GM19025 (cell line): Measurements from ENCODE around the gene DNAJA3.
"Not testable (repeated sequence)": the region's sequence is repeated elsewhere in the genome, so short reads cannot be mapped to it uniquely, and the experiment has no call there.

Source experiments
- ATAC-seq: cut with Tn5 transposase; IDR thresholded peaks from one replicate; pipeline ENCODE4 v1.9.1; 2021; ENCODE audit warnings: mild to moderate bottlenecking, low read depth, moderate library complexity; ENCODE audit not compliant: unreplicated experiment

Gene DNAJA3

DNA sequence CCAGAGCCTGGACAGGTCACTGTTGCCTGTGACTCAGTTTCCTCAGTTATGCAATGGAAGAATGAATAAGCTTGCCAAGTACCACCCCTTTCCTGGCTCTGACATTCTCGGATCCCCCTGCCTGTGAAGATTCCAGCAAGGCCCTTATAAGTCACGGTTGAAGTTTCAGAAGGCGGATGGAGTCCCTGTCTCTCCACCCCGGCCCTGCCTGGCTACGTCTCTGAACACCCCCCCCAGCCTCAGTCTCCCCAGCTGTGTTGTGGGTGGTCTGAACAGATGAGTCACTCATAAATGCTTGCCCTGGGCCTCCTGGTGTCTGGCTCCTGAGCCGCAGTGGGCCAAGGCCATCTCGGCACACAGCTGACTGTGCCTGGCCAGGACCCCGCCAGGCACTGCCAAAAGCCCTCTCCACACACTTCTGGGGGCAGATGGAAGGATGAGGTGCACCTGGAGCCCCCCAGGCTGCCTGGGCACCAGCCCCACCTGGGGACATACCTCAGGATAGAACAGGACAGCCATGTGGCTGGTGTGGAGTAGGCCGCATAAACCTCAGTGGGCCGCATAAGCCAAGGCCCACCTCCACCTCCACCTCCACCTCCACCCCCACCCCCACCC, 38.6 kb upstream of the DNAJA3 start:
- no peak for ATAC-seq

DNA sequence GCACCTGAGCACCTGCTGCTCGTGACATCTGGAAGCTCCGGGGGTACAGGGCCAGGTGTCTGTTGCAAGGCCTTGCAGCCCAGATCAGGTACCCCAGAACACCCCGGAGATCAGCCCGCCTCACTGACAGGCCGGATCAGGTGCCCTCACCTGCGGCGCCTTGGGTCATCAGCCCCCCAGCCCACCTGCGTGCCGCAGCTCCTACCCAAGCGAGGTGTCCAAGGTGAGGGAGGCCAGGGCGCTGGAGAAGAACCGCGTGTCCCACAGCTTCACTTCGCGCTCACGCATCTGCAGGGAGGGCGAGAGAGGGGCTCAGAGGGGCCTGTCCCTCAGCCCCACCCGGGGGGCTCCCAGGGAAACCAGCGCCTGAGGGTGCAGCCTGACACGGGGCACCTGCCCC, 37.9 kb upstream of the DNAJA3 start:
- no peak for ATAC-seq

DNA sequence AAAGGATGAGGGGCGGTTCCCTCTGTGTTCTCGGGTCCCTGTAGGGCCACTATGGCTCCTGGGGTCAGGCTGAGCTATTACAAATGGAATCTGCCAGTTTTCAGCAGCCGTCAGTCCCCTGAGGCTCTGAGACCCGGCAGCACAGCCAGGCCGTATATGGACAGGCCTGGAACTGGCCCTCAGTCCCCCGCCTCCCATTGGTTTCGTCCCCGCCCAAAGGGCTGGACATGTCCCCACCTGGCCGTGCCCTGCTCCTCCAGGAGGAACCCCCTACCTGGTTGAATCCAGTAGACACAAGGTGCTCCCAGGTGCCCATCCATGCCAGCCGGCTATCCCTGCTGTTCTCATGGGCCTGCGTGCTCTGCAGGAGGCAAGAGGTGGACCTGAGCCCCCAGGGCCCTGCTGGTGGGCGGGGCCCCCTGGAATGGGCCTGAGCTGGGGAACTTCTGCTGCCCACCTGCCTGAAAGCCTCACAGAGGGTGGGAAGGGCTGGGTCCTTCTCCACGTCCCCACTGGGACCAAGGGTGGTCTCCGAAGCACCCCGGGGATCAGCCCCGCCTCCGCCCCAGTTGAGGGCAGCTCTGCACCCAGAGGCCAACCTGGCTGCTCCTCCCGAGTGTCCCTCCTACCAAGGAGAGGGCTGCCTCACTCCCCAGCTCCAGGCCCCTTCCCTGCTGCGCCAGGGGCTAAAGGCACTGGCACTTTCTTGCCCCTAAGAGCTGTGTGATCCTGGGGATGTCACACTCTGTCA, 37.2 kb upstream of the DNAJA3 start:
- no peak for ATAC-seq

DNA sequence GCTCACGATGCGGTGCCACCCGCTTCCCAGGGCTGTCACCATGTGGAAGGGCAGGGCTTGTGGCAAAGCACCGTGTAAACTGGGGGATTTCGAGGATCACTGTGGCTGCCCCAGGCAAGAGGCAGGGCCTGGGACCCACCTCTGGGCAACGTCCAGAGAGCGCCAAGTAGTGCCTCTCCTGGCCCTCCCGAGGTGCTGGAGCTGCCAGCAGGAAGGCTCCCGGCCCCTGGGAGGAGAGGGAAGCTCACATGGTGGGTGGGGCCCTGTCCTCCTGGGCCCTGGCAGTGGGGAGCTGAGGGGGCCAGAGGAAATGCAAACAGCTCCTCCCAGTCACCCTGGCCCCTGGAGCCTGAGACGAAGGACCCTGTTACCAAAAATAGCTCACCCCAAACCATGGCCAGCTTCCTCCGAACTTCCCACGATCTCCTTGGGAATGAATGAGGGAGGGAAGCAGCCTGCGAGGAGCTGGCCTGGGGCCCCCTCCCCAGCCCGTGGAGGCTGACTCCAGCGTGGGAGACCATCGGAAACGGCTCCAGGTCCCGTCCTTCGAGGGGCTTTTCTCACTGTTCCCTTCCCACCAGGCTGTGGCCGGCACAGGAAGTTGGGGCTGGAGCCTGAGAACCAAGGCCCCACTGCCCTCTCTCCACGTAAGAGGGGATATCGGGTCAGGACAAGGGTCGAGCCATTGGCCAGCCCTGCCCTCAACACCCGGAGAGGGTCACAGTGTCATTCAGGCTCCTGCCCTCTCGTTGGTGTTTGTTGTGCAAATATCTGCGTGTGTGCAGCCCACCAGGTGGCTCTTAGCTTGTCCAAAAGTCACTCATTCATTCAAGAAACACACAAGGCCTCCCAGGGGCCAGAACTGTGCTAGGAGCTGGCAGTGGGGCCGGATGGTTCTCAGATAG, 36.4 kb upstream of the DNAJA3 start:
- no peak for ATAC-seq

DNA sequence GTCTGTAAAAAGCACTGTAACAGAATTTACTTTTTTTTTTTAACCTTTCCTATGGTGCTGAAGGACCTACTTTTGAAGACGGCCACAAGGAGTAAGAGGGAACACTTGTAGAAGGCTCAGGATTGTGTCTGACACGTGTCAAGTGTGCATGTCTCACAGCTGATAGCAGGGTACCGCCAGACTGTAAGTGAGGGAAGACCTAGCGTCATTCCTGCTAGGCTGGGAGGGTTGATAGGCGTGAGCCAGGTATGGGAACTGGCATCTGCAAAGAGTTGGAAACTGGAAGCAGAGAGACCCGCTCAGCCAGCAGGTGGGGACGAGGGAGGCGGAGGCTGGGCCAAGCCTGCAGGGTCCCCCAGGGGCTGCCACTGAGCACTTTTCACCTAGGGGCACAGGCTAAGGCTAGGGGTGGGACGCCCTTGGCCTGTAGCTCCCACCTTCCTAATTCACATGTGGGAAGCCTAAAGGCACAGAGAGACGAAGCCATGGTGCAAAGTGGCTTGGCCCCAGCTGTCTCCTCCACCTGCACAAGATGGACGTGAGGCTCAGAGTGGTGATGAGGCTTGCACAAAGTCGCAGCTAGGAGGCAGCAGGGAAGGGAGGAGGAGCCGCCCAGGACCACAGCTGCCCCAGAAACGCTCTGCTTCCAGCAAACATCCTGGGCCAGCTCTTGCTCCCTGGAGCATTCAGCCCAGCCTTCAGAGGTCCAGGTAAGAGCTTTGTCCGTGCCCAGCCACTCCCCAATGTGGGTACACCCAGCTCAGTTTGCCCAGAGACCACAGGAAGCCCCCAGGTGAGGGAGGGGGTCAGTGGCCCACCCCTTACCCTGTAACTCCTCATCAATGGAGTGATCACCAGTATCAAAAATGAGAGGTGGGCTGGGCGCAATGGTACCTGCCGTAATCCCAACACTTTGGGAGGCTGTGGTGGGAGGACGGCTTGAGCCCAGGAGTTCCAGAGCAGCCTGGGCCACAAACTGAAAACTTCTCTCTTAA, 35.1 kb upstream of the DNAJA3 start:
- no peak for ATAC-seq

- ATAC-seq = no peak
Observed at GRCh38 chr16:4391631-4392381, 33.9 kb upstream of the DNAJA3 start.

DNA sequence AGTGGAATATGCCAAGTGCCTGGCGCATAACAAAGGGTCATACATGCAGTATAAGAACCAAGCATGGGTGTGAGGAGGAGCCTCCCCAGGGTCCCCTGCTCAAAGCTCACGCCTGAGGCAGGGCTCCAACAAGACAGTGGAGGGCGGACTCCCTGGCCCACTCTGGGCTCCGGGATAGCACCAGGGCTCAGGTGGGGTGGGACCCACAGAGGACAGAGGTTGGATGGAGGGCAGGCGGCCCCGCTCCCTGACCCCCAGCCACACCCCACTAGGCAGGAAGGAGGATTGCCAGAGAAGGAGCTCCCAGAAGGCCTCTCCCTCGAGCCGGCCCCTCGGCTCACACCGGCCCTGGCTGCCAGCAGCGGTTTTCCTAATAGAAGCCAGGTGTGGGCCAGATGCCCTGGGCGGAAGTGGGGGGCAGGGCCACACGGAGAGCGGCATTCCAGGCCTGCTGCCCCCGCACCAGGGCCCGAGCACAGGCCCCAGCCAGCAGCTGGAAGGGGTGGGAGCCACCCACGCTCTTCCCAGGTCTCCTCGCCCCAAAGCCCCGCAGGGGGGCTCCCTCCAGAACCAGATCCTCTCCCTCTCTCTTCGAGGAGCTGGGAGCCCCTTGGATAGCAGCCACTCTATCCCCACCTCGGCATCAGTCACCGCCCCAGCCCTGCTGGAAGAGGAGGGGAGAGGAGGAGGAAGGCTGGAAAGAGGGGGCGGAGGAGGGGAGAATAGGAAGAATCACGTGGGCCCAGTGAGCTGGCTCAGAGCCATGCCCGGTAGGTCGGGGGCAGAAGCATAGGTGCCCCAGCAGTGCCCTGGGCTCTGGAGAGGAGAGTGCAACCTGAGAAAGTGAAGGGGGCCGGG, 33.1 kb upstream of the DNAJA3 start:
- ATAC-seq = no peak

DNA sequence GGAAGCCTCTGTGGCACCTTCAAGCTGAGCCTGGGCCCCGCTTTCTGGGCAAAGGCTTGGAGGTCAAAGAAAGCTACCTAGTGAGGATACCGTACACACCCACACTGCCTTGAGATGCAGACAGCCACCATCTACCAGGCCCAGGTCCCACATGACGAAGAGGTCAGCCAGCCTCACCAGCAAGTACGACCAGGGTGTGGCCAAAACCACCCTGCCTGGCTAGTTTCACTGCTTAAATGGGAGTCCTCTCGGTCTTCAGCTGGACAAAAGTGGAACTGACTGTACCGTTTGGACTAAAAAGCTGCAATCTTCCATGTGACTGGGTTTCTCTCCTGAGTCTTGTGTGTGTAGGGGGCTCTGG, 32.4 kb upstream of the DNAJA3 start:
- ATAC-seq = no peak

DNA sequence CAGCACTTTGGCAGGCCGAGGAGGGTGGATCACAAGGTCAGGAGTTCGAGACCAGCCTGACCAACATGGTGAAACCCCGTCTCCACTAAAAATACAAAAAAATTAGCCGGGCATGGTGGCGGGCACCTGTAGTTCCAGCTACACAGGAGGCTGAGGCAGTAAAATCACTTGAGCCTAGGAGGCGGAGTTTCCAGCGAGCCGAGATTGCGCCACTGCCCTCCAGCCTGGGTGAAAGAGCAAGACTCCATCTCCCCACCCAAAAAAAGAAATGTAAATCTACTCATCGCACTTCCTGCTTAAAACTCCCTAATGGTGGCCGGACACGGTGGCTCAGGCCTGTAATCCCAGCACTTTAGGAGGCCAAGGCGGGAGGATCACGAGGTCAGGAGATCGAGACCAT, 31.8 kb upstream of the DNAJA3 start:
- not testable (repeated sequence) for ATAC-seq

DNA sequence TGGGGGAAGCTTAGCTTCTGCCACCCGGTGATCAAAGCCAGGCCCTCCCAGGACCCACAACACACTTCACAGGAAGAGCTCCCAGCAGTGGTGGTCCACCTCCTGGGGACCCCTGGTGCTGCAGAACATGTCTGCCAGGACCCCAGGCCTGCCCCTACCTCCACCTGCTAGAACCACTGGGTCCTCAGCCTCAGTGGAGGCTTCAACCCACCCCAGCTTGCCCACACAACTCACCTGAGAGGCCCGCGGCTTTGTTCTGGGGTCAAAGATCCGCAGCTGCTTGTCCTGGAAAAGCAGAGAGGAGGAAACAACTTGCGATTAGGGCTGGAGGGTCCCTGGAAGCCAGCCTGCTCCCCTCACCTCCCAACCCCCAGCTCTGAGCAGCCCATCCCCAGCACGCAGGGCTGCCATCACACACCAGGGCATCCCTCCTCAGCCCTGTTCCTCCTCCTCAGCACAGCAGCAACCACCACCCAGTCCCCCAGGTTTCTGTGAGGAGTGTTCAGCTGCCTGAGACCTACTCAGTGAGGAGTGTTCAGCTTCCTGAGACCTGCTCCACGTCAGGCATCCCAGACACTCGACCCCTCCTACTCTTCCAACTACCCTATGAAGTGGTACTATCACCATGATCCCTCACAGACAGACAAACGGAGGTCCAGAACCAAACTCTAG, 30.5 kb upstream of the DNAJA3 start:
- no peak for ATAC-seq

DNA sequence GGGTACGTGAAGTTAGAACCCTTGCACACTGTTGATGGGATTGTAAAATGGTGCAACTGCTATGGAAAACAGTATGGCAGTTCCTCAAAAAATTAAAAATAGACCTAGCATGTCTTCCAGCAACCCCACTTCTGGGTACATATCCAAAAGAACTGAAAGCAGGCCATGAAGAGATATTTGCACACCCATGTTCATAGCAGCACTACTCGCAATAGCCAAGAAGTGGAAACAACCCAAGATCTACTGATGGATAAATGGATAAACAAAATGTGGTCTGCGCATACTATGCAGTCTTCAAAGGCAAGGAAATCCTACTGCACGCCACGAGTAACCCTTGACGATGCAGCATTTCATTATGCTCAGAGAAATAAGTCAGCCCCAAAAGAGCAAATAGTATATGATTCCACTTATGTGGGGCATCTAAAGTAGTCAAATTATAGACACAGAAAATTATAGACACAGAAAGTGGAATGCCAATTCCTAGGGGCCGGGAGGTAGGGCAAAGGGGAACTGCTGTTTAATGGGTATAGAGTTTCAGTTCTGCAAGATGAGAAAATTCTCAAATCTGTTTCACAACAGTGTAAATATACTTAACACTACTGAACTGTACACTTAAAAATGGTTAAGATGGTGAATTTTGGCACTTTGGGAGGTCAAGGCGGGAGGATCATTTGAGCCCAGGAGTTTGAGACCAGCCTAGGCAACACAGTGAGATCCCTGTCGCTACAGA, 26.5 kb upstream of the DNAJA3 start:
- ATAC-seq = no peak

- no peak for ATAC-seq
Observed at GRCh38 chr16:4401094-4401501, 24.6 kb upstream of the DNAJA3 start.

GRCh38 chr16:4401510-4401909, 24.2 kb upstream of the DNAJA3 start:
- no peak for ATAC-seq

DNA sequence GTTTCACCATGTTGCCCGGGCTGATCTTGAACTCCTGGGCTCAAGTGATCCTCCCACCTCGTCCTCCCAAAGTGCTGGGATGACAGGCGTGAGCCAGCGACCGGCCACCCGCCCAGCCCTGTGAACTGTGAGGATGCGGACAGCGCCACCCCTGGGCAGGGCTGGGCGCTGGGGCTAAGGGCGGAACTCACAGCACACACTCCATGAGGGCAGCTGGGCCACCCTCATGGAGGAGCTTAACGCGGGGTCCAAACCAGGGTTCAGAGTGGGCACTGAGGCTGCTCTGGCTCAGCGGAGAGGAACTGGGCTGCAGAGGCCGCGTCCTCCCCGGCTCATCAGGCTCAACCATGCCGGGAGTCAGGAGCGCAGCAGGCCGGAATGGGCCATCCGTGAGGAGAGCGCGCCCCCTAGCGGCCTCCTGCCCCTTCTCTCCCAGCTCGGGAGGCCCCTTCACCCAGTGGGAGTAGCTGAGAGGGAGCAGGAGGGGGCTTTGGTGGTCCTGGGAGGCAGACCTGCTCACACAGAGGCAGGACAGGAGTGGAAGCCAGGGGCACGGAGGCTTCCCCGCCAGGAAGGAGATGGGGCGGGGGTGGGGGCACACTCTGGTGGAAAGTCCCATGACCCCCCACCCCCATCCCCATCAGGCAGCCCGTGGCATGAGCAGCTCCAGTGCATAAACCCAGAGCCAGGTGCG, 23.1 kb upstream of the DNAJA3 start:
- no peak for ATAC-seq

GRCh38 chr16:4403133-4403949, 22.3 kb upstream of the DNAJA3 start:
- no peak for ATAC-seq
